ENCODE measurements around the gene POLR1B. TPM values are rescaled to one million over a fixed set of nuclear protein-coding genes. Genes with fewer than 3 reads are reported as not detected.

Gene POLR1B
- total and polyA plus RNA-seq, 2 of the 13 experiments (the other 11 are each of a cell fraction or from before 2014, with no cell fraction given): 18.3 to 46.0 TPM

GRCh38 chr2:112577756-112578155, 35.5 kb downstream of the POLR1B start:
- DNase-seq (ENCODE audit: low spot score): no peak
- ChIA-PET POLR2A (interaction anchor here (0.7 to 1.1 kb wide), 2 partner anchors 16 to 85 kb away, joined by 3 read pairs; no protein-coding TSS in a partner anchor), CTCF (ENCODE audit: low intra/inter-chr PET ratio, low total read pairs) (interaction anchor here (1.4 kb wide), 1 partner anchor 97 kb away, joined by 3 read pairs; no protein-coding TSS in a partner anchor)
- peak; percentile 65 for ATAC-seq
- Histone ChIP-seq H3K27ac (ENCODE audit: extremely low read length, insufficient read depth, low read length) (no peak overlapping the region), H3K4me3 (replicated peaks in 1 of 3; ENCODE audit: insufficient read depth in 1 of 3, low read depth in 2 of 3, low read length in 3 of 3) (no peak overlapping the region), H3K9ac (ENCODE audit: insufficient read depth, low read depth, low read length) (no peak overlapping the region), H3K79me2 (ENCODE audit: insufficient read depth, low read length) (no peaks in the 10 kb centered on the region), H3K4me1 (ENCODE audit: insufficient read depth, low read length) (peaks cover 9% of the 10 kb centered on the region), H3K4me2 (ENCODE audit: low read depth, low read length) (no peak overlapping the region), H3K36me3 (replicated peaks in 1 of 2; ENCODE audit: control insufficient read depth in 1 of 2, insufficient read depth in 2 of 2, low read length in 2 of 2) (peaks cover 26 to 40% of the 10 kb centered on the region in 2 experiments), H3K27me3 (ENCODE audit: control insufficient read depth in 1 of 2, insufficient read depth in 2 of 2, low read length in 2 of 2) (no peaks in the 10 kb centered on the region), H2AFZ (ENCODE audit: low read length) (no peak overlapping the region), H3K9me3 (ENCODE audit: low read length) (no peaks in the 10 kb centered on the region), H4K20me1 (ENCODE audit: insufficient read depth, low read length) (no peaks in the 10 kb centered on the region)
- no peak for TF ChIP-seq ZBTB8A (CRISPR knock-in tag; IDR thresholded peaks at IDR 0.05; ENCODE audit: borderline replicate concordance, low read depth)
- no peak for TF ChIP-seq ERF (CRISPR knock-in tag; IDR thresholded peaks at IDR 0.05)
- peak; percentile 45 for TF ChIP-seq TEAD3 (CRISPR knock-in tag; optimal IDR thresholded peaks at IDR 0.05; ENCODE audit: borderline replicate concordance)
- TF ChIP-seq POLR2G (IDR thresholded peaks at IDR 0.05; ENCODE audit: low read depth, low read length): peak; percentile 42; the same call in 1 of the 2 replicates
- TF ChIP-seq STAG1 (CRISPR knock-in tag; IDR thresholded peaks at IDR 0.05): peak; percentile 38; the same call in 1 of the 2 replicates
- TF ChIP-seq ZSCAN5A (CRISPR knock-in tag; IDR thresholded peaks at IDR 0.05; ENCODE audit: borderline replicate concordance): no peak
- peak; percentile 42 for TF ChIP-seq CTCF (CRISPR knock-in tag; IDR thresholded peaks at IDR 0.05)
- TF ChIP-seq MEIS2 (CRISPR knock-in tag; IDR thresholded peaks at IDR 0.05): no peak
- in situ Hi-C loops (cut with HindIII; ENCODE audit: extremely low pct_ligation_motif_present, low pct_unique_long_range_greater_than_20kb): no loop called here
- BruUV-seq (replicated peaks): no TSS peak
- intact Hi-C loops (cut with micrococcal nuclease; ENCODE audit: unreplicated experiment): loop anchor here (5.0 kb wide), 1 partner anchor 455 kb away; no protein-coding TSS in a partner anchor
- no peak for FAIRE-seq
- WGBS (ENCODE audit: low lambda C conversion rate): 78% methylated on average over 5 of the region's 5 CpGs

Measured in HepG2 (cell line).